Caki2 (cell line): ENCODE measurements around the gene CACHD1. TPM values are rescaled to one million over a fixed set of nuclear protein-coding genes. Genes with fewer than 3 reads are reported as not detected.

Source experiments
- DNase-seq: peaks from one replicate; pipeline ENCODE4 v3.0.0-alpha.2; 2015; ENCODE audit warnings: low read depth
- in situ Hi-C: cut with HindIII; loops from 2 replicates; pipeline ENCODE4 v1.10.0; 2016; ENCODE audit warnings: low sequenced_read_pairs, low pct_unique_long_range_greater_than_20kb, mixed read lengths
- total RNA-seq: library from RNA; depleted of rRNA; stranded (reverse); fragments of >200 nt; shearing (Covaris generic); gene quantifications from 2 replicates; pipeline ENCODE4 v1.2.3, GENCODE V29; 2014; ENCODE audit warnings: low replicate concordance

CACHD1 gene
- total RNA-seq, 1 experiment from 2014 or later, result 3.1 TPM

DNA sequence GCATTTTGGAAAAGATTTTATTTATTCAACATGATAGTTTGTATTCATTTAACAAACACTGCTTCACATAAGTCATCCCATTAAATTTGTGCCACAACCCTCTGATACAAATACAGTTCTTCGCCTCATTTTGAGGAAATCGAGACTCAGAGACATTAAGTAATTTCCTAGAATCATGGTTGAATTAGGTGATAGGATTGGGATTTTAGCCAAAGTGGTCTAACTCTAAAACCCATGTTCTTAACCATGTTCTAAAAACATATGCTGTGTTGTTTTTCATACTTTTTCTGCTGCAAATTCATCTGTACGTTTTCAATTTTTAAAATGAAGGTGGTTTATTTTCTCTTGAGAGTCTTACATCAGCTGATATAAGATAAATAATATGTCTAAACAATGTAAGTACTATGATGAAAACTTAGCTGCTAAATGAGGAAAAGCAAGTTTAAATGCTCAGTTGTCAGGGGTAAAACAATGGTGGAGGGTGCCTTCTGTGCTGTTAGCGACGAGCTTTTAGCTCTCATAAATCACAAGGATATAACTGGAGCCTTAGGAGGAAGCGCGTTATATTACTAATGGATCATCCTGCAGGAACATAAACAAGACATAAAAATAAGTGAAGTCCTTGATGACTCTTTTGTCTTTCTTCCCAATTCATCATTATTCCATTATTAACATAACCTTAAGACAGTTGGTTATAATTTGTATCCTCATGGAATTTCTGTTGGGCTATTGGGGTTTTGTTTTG lies 97.7 kb downstream of the CACHD1 start:
- DNase-seq, result no peak
- in situ Hi-C loops, result no loop called here

DNA sequence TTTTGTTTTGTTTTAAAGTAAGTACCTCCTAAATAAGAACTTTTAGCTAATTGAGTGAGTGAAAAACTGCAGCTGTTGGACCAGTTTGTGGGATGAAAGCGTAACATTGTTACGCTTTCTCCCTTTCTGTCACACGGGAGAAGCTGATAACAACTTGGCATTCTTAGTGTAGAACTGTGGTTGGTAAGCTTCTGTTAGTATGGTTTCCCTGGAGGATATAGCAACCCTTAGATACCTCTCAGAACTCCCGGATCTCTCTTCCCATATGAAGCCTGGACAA lies 98.2 kb downstream of the CACHD1 start:
- no peak for DNase-seq
- in situ Hi-C loops, result no loop called here

DNA sequence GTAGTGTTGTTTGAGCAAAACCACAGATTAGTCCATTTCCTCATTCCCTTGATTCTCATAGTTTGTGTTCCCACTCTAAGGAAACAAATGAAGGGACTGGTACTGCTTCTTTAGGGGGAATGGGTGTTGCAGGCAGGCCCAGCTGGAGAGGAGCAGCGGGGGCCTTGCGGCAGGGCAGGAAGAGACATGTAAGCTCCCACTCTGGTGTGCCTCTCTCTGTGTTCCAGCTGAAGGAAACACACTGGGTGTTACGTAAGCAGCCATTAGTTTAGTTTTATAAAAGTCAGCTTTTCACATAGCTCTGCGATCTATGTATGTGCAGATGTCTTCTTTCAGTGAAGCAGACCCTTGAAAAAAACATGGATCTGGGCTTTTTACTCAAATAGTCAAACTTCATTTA lies 99.5 kb downstream of the CACHD1 start:
- no peak for DNase-seq
- in situ Hi-C loops, result no loop called here

DNA sequence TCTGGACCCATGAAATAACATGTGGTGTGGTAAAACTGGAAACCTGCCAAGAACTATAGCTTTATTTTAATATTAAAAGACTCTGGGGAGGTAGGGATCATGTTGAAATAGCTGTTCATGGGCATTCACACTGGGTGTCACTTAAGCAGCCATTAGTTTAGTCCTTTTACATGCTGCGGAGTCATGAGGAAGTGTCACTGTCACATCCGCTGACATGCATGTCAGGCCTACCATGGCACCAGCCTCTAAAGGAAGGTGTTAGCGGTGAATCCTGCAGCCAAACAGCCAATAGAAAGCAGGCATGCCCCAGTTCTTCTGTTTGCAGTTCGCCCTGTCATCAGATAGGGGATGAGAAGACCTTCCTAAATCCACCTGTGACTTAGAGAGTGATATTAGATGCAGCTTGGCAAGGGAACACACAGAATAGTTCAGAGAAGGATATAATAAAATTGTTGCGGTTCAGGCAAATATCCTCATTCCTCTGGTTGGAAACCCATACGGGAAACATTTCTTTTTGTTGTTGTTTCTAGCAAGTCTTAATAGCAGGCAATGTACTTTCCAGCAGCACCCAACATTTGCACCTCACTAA lies 100.4 kb downstream of the CACHD1 start:
- in situ Hi-C loops, result no loop called here
- no peak for DNase-seq

DNA sequence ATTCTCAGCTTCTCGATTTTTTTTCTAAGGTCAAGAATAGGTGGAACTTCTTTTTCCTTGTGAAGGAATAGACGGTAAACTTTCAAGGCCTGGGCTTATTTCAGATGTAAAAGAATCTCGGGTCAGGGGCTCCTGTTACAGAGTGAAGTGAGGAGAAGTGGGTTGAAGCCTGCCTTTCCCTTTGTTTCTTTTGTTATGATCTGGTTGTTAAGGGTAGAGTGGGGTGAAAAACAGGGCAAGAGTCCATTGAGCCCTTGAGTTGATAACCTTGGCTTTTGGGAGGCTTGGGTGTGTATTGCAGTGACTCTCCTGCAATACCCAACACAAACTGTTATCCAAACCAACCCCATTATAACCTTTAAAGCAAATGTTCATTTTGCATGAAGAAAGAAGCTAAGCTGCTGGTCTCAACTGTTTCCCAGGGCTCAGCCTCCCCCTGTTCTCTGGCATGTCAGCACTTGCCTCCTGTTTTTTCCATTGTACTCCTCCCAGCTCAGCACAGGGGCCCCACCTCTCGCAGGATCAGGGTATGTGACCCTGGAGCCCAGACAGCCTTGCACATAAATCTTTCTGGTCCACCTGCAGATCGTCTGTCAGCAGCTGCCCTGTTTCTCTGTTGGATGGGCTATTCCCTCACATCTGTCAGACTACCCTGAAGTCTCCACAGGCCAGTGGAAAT lies 102.4 kb downstream of the CACHD1 start:
- no peak for DNase-seq
- in situ Hi-C loops, result no loop called here

DNA sequence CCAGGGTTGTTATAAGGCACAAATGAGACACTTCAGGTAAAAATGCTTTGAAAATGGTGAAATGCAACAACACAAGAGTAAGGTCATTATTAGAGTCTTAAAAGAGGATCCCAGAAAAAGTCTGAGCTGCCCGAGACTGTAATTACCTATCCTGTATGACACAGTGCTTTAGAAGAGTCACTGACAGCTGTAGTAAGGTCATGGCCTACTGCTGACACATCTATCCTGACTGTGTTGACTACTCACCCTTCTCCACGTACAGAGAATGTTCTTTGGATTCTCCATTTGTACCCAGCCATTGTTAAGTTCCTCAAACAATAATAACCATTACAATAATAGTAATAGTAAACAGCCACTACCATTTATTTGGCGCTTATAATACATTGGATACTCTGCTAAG lies 104.4 kb downstream of the CACHD1 start:
- in situ Hi-C loops, result no loop called here

DNA sequence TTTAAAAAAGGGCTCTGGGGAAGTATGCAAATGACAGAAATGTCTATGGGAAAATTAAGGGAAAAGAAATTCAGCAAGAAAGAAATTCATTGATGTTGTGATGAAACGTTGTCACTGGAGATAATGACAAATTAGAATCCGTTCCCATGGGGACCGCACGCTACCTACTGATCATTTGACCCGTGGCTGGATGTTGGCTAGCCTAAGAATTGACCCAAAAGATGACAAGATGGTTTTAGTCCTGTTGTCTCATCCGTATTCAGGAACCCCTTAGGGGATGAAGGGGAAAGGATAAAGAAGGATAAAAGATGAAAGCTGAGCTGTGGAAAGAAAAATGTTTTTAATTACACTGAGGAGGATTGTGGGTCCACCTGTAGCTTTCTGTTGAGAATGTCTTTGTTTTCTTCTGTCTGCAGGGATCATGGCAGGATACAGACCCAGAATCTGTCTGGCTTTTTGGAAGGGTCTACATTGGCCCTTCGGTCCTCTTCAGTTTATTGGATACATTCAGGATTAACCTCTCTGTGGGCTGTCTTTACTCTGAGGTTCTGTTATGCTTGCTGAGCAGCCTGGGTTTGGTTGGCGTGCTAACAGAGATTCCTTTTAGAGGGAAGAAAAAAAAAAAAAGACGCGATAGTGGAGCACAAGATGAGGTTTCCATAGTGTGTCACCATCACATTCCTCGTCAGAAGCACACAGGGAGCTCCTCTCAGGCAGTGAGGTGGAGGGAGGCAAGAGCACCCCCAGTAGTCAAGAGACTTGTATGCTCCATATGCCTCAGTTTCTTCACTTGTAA lies 106.2 kb downstream of the CACHD1 start:
- DNase-seq, result no peak
- in situ Hi-C loops, result no loop called here

More for the DNA sequence above, 104.4 kb downstream of the CACHD1 start:
- DNase-seq, result no peak

DNA sequence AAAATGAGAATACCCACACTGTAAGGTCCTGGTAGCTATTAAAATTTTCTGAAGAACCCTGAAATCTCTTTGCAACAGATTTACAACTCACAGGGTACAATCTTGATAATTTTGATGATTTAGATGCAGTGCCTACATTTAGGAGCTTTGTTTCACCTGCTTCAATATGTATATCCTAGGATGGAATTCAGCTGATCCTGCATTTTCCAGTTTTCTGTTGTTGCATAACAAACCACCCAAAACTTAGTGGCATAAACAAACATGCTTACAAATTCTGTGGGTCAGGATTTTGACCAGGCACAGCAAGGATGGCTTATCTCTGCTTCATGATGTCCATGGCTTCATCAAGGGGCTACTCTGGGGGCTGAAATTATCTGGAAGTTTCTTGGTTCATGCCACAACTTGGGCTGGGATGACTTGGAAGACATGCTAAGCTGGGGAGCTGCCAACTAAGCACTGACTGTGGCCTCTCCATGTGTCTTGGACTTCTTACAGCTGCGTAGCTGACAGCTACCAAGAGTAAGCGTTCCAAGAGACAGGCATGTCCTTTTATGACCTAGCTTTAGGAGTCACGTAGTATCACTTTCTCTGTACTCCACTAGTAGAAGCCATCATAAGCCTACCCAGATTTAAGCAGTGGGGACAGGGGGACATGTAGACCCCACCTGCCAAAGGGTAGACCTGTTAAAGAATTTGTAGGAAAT lies 108.5 kb downstream of the CACHD1 start:
- in situ Hi-C loops, result no loop called here

DNA sequence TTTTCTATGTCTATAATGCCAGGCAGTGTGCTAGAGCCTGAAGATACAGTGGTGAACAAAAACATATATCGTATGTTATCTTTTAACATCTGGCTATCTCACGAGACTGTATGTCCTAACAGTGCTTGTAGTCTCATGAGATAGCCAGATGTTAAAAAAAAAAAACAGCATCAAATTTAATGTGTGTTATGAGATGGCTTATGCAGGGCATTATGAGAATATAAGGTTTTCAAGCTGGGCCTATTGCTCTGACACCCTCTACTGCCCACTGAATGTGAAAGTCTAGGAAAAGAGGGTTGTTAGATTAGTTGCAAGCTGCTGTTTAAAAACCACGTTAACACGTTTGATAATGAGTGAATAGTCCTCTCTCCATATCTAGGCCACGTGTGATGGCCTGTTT lies 109.8 kb downstream of the CACHD1 start:
- DNase-seq, result no peak
- in situ Hi-C loops, result no loop called here

More for the DNA sequence above, 108.5 kb downstream of the CACHD1 start:
- DNase-seq, result no peak

DNA sequence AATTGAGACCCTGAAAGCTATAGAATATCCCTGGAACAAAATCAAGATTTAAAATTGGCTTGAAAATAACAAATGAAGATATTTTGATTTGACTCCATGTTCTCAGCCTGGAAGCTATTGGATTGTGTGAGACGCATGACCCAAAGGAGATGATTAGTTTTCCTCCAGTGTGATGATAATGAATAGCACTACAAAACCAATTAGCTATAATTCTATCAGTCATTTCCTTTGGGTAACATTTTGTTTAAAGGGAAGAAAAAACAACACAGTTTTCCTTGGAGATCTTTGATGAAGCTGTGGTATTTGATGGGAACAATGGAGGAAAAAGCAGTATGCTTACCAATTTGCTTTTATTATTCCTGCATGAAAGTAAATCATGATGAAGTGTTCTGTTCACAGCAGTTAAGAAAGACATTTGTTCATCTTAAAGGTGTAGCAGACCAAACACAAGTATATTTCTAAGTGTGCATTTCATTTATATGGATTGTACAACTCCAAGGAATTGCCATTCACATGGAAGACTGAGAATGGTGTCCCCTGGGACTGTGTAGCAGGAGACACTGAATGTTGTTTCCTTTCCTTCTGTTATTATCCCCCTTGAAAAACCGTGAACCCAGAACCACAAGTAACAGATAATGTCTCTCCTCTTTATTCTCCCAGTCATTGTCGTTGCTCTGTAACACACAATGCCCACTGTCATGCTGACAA lies 111.4 kb downstream of the CACHD1 start:
- DNase-seq, result no peak
- in situ Hi-C loops, result no loop called here

DNA sequence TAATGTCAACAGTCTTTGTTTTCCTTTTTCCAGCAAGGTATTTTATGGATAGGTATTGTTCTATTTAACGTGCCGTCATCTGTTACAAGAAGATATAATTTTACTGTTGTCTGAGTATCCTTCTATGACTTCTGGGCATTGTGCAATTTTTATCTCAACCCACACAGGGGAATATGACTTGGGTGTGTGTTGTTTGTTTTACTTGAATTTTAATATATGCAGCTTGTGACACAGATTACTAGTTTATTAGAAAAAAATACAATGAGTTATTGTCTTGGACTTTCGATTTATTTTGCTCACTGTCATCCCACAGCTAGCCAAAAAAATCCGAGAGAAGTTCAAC lies 111.9 kb downstream of the CACHD1 start:
- in situ Hi-C loops, result no loop called here

DNA sequence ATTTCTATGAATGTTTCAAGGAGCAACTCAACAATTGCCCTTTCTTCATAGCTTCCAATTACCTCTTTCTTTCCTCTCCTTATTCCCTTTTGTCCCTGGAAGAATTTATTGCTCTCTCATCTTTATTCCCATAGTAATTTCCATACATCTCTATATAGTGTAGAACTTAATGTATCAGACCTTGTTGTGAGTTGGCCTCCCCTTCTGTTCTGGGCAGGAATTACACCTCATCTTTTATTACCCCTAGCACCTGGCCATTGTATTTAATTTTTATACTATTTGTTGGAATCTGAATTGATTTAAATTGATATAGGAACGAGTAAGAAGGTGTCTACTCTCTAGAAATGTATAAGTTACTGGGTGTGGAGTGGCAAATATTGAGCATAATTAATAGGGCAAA lies 114.5 kb downstream of the CACHD1 start:
- no peak for DNase-seq
- in situ Hi-C loops, result no loop called here

More for the DNA sequence above, 111.9 kb downstream of the CACHD1 start:
- peak; percentile 15 for DNase-seq

DNA sequence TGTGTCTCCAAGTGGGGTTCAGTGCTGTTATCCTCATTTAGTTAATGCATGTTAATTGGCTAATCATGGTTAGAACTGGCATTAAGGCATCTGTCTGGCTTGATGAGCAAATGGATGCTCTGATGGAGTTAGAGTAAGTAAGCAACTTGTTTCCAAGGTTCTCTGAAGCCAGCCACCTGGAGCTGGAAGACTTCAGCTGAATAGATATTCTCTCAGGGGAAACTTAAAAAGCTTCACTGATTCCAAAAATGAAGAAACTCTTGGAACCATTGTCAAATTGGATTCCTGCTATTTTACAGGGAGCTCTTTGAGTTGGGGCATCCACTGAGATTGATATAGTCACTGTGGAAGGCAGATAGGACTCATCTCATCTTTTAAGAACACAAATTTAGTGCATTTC lies 118.9 kb downstream of the CACHD1 start:
- in situ Hi-C loops, result no loop called here
- no peak for DNase-seq

DNA sequence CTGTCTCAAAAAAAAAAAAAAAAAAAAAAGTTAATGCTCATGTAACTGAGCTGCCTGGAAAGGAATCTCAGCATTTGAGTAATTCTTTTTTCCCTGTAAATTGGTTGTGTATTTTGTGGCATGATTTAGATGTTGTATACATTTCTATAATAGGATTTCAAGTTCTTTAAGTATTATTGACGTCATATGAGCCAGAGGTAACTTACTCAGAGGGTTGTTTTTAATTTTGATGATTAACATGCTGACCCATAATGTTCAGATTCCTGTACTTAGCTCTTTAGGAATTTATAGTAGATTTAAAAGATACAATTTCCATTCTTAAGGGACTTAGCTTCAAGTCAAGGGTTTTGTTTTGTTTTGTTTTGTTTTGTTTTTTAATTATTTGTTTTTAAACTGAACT lies 120.4 kb downstream of the CACHD1 start:
- in situ Hi-C loops, result no loop called here
- DNase-seq, result no peak

DNA sequence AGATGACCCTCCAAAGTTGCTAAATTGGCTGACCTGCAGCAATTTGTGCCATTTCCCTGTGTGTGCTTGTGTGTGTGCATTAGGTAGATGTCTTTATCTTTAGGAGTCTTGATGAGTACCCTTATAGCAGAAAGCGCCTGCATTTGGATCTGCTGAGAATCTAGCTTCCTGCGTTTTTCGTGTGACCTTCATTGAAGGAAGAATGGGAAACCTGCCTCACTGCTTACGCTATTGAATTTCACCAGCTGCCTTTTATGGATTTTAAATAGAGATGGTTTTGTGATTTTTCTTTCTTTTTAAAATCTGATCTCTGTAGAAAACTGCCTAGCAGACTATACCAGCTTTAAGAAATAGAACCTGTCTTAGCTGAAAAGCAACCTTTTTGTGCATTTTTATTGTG lies 124.5 kb downstream of the CACHD1 start:
- no peak for DNase-seq
- in situ Hi-C loops, result no loop called here

DNA sequence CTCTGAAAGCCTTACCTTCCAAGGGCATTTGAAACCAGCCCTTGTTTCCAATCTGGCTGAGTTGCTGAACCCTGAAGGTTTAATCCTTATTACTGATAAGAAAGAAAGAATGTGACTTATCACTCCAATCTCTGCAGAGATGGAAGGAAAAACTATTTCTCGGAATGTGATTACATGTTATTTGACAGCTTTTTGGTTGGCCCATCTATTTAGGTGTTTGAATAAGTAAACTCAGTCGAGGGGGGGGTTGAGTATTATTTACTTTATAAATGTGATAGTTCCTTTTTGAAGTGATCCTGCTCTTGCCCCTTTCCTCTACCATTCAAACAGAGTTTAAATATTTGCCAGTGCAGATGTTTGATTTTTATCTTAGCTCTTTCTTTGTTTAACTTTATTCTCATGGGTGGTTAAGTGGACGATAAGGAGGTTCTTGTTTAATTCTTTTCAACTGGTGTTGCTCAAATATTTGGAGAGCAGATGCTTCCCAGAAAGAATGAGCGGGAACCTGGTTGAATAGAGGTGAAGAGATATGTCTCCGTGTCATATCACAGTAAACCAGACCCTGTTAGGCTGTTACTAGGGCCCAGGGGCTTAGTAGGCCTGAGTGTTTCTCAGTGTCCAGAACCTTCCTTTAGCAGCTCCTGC lies 126.1 kb downstream of the CACHD1 start:
- in situ Hi-C loops, result no loop called here
- DNase-seq, result peak; percentile 16

DNA sequence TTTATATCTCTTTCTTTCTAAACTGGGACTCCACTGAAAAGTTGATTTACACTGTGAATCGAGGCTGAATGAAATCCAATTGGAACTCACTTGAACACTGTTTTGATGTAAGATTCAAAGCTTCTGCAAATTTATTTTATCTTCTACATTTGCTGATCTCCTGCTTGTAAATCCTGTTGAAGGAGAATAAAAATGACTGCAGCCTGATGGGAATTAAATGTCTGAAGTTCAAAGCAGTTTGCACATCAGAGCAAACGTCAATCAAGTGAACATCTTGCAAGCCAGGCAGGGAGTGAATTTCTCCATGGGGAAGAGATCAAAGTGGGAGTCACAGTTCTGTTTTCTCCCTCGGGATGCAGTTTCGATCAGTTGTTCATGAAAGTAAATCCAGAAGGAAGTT lies 127.2 kb downstream of the CACHD1 start:
- DNase-seq, result no peak
- in situ Hi-C loops, result no loop called here
